NCI-H128 (cell line): Measurements from ENCODE around the gene COL6A5.
"Not testable (repeated sequence)": the region's sequence is repeated elsewhere in the genome, so short reads cannot be mapped to it uniquely, and the experiment has no call there.

Source experiments
- DNase-seq: peaks from one replicate; lab custom pipeline; 2025; ENCODE audit not compliant: unreplicated experiment; lab: John Stamatoyannopoulos, UW

Gene COL6A5

DNA sequence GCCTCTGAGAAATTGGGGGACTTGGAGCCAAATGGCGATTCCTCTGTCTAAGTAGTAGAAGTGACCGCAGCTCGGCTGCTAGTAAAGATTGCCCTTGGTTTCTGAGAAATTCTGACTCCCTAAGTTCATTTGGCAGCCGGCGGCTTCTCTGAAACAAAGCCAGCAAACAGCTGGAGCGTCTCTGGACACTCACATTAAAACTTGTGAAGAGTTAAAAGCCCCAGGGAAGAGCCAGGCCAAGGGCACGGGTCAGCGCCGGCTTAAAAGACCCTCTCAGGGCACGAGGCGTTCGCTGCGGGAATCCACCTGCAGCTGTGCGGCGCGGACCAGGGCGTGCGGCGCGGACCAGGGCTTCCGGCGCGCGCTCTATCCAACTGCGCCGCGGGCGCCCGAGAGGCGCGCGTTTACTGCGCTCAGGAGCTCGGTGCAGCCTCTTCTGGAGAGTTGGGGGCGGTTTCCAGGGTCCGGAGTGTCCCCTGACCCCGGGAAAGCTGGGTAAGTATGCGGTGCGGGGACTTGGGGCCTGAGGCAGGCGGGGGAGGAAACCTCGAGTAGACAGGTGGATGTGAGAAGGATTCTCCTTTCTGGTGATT lies at the start of gene COL6A5:
Gene COL6A5 (plus strand): TSS at position 186 of the 593 bp plus-strand sequence. CDS start 27,967 bp downstream, outside the sequence.
- no peak for DNase-seq

- DNase-seq = no peak
Measured at GRCh38 chr3:130299531-130299930, 45.9 kb upstream of the COL6A5 start.

DNA sequence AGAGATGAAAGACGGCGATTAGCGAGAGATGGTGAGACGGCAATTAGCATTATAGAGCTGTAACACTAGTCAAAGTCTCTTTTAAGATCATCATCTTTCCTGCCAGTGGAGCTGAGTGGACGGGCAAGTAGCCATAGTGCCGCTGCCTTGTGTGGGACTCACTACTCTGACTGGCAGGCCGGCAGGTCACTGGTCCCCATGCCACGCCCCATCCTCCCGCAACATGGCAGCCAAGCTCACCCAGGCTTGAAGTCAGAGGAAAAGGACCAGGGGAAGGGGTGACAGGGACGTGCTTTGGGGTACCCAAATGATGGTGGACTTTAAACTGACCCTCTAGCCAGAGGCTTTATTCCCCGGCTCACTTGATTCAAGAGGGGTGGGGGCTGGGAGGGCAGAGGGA lies 44.6 kb upstream of the COL6A5 start:
- no peak for DNase-seq

DNA sequence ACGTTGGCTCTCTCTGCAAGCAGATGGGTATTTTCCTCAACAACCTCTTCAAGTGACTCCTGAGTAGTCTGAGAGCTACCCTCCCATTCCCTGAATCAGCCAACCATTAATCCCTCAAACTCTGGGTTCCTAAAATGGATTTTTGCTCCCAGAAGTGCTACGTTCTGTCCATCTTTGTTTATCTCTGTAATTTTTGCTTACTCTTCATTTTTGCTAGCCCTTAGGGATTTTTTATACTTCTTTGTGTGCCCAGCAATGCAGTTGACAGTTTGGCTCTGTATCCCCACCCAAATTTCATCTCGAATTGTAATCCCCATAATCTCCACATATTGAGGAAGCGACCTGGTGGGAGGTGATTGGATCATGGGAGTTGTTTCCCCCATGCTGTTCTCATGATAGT lies 35.4 kb upstream of the COL6A5 start:
- DNase-seq = no peak

- no peak for DNase-seq
Measured at GRCh38 chr3:130312374-130312773, 33.1 kb upstream of the COL6A5 start.

DNA sequence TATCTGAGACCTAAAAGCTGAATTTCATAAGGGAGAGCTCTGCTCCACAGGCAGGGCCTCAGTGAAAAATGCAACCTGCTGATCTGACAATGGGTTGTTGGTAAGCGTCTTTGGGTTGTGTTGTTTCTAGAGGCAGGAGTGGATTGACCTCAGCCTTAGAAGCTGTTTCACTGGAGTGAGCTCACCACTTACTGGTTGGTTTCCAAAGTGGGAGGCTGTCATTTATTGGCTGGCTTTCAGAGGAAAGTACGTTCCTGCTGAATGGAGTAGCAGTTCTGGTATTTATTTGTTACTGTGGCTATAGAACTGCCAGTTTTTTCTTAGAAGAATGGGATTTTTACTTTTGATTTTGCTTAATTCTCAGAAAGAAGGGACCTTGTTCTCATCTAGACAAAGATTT lies 29.3 kb upstream of the COL6A5 start:
- no peak for DNase-seq

DNA sequence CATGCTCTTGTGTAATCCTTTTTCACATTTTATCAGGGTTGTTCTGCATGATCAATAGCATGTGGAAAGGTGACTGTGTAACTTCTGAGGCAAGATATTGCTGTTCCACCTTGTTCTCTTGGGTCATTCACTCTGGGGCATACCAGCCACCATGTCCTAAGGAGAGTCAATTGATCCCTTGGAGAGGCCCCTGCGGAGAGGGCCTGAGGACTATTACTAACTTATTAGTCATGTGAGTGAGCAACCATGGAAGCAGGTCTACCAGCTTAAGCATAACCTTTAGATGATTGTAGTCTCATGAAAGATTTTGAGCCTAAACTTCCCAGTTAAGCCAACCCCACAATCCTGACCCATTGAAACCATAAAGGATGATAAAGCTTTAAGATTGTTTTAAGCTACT lies 22.0 kb upstream of the COL6A5 start:
- DNase-seq = no peak

- no peak for DNase-seq
Measured at GRCh38 chr3:130340766-130341165, 4.7 kb upstream of the COL6A5 start.

GRCh38 chr3:130341388-130341787 lies 4.1 kb upstream of the COL6A5 start:
- DNase-seq = no peak

- DNase-seq = no peak
Measured at GRCh38 chr3:130341882-130342281, 3.6 kb upstream of the COL6A5 start.

DNA sequence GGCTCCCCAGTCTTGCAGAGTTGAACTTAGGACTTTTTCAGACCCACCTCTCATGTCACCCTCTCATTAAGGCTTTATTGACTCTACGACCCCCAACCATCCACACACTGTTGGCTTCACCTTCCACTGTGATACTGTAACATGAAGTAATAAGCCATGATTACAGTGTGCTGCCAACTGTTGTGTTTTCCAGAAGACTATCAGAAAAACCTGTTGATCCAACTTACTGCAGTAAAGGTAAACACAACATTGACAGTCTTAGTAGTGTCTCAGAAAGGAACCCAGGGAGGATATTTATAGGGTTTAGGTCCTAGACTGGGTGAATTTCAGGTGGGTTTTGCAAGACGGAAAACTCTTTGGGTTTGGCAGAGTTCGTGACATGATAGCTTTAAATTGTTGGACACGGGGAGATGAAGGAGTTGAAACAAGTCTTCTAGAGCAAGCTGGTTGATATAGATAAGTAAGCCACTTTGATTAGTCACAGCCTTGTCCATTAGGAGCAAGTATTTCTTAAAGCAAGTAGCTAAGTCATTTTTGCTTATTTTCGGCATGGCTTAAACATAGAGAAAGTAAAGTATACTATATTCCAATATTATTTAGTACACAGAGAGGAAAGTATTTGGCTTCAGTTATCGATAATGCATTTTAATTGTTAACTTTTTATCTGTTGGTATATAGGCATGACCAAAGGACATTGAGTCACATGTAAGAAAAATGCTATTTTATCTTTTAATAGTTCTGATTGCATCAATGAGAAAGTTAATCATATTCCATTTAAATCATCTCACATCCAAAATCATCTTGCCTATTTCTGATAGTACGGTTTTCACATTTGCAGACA lies 2.4 kb upstream of the COL6A5 start:
- DNase-seq = no peak

- not testable (repeated sequence) for DNase-seq
Measured at GRCh38 chr3:130348258-130348657, 2.8 kb downstream of the COL6A5 start.

DNA sequence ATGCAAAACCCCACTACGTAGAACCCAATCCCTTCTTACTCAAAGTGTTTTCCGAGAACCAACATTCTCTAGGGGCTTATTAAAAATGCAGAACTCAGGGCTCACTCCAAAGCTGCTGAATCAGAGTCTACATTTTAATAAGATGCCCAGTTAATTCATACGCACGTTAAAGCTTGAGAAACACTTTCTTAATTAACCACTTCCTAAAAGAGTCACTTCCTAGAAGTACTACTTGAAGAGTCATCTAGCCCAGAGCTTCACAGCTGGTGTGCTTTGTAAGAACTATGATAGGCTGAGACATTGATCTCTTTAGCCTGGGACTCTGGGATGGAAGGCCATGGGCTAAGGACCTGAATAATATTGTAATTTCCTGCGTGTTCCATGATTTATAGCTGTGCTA lies 9.0 kb downstream of the COL6A5 start:
- DNase-seq = peak; percentile 45

DNA sequence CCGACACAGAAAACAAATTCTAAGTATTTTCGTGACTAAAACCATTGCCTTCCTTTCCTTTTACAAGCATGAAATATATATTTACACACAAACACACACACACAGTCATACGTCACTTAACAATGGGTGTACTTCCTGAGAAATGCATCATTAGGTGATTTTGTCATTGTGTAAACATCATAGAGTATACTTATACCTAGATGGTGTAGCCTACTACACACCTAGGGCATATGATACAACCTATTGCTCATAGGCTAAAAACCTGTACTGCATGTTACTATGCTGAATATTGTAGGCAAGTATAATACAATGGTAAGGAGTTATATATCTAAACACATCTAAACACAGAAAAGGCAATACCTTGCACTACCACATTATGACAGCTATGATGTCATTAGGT lies 28.6 kb downstream of the COL6A5 start:
- no peak for DNase-seq

DNA sequence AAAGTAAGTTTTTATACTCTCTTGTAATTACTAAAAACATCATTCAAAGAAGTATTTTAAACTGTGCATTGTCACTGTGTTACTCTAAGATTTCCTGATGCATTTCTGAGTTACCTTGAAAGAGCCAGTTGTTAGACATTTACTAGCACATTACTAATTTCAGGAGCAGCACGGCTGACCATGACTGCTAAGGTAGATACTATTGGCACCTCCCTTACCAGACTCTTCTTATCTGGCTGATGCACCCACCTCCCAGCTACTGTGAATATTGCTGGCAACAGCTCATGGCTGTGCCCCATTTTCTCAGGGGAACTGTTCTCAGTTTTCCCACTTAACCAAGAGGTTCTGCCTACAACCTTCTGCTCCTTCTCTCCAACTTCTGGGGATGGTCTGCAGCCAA lies 29.4 kb downstream of the COL6A5 start:
- DNase-seq = no peak

GRCh38 chr3:130377960-130378676 lies 32.6 kb downstream of the COL6A5 start:
- no peak for DNase-seq

DNA sequence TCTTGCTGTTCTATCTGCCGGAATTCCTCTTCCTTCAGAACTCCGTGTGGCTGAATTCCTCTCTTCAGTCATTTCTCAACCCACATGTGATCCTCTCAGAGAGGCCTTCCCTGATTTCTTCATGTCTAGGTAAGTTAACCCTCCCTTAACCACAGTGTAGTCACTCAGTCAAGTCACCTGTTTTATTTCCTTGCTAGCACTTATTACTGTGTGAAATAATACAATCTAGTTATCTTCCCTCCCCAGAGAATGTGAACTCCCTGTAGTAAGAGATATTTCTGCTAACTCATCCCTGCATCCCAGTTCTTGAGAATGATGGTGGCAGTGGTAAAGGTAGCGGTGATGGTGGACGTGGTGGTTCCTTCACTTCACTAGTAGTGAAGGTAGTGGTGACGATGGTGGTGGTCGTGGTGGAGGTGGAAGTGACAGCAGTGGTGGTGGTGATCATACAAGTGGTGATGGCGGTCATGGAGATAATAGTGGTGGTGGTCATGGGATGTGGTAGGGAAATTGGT lies 33.3 kb downstream of the COL6A5 start:
- DNase-seq = no peak

- no peak for DNase-seq
Measured at GRCh38 chr3:130379274-130379673, 33.8 kb downstream of the COL6A5 start.

GRCh38 chr3:130380398-130380797 lies 34.9 kb downstream of the COL6A5 start:
- no peak for DNase-seq

DNA sequence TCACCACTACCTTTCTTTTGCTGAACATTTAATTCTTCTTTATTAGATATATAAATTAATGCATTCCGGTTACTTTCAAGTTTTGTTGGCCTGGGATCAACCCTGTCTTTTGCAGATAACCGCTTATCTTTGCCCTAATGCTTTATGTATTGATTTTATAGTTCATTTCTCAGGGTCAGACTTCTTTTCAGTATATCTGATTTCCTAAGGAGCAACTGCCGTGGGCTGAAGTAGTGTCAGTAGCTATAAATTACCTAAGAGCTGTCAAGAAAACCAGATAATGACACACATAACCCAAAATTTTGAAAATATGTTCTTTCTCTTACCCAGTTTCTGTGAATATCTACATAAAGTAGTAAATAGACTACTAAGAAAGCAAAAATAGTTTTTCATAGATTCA lies 38.0 kb downstream of the COL6A5 start:
- no peak for DNase-seq

DNA sequence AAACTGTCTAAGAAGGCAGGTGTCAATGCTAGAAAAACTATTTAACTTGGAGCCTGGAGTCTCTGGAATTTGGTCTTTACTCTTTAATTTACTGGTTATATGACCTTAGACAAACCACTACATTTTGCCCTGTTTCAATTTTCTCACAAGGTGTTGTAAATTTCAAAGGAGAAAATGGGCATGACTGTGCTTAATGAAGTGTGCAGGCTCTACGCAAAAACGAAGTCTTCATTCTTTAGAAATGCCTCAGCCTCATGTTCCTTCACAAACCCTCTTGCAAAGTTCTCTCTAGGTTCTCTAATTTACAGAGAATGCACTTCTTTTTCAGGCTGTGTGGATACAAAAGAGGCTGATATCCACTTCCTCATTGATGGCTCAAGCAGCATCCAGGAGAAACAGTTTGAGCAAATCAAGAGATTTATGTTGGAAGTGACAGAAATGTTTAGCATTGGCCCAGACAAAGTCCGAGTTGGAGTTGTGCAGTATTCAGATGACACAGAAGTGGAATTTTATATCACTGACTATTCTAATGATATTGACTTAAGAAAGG lies 39.1 kb downstream of the COL6A5 start:
- DNase-seq = no peak
